ENCODE data around the gene DCTPP1. TPM values are rescaled to one million over a fixed set of nuclear protein-coding genes. Genes with fewer than 3 reads are reported as not detected.

Gene DCTPP1

GRCh38 chr16:30374538-30374937 lies 55.3 kb downstream of the DCTPP1 start, which contains the start of gene MYL11:
Gene MYL11, plus strand, starts transcription at chr16:30374802. Its CDS starts 56 bp downstream, at chr16:30374858.
- Histone ChIP-seq H3K9me3 (ENCODE audit: control insufficient read depth, low read length) (no peaks in the 10 kb centered on the region), H3K27ac (ENCODE audit: low read length, poor library complexity, severe bottlenecking) (no peak within 1 kb of the TSS), H2AK5ac (ENCODE audit: low read length, severe bottlenecking) (no peak within 1 kb of the TSS), H2BK120ac (ENCODE audit: low read depth, low read length) (no peak within 1 kb of the TSS), H3K23ac (ENCODE audit: low read length in 2 of 2) (no peak within 1 kb of the TSS), H3K4me1 (ENCODE audit: control insufficient read depth, insufficient read depth, low read depth, low read length) (peaks cover 14% of the 10 kb centered on the region), H2BK15ac (ENCODE audit: low read depth, poor library complexity, severe bottlenecking) (peak within 1 kb of the TSS; percentile 86), H3K36me3 (ENCODE audit: control insufficient read depth in 1 of 2, insufficient read depth in 2 of 2, low read depth in 1 of 2, low read length in 2 of 2) (no peaks in the 10 kb centered on the region), H2BK12ac (ENCODE audit: low read length in 2 of 2) (no peak within 1 kb of the TSS), H3K14ac (ENCODE audit: low read length in 2 of 2) (no peak within 1 kb of the TSS), H3K79me1 (replicated peaks; ENCODE audit: low read length, poor library complexity, severe bottlenecking) (peaks cover 6% of the 10 kb centered on the region), H3K4ac (ENCODE audit: low read depth in 1 of 2, low read length in 2 of 2) (no peak within 1 kb of the TSS), H3K4me2 (ENCODE audit: low read length, poor library complexity, severe bottlenecking) (no peak within 1 kb of the TSS), H2AFZ (ENCODE audit: low read depth, low read length) (no peak within 1 kb of the TSS), H2BK5ac (ENCODE audit: low read depth, low read length, poor library complexity, severe bottlenecking) (no peak within 1 kb of the TSS), H3K9ac (ENCODE audit: low read length) (no peak within 1 kb of the TSS), H4K91ac (ENCODE audit: low read length) (no peak within 1 kb of the TSS), H3K4me3 (ENCODE audit: insufficient read depth in 1 of 2, low read depth in 1 of 2, low read length in 2 of 2) (no peak within 1 kb of the TSS), H4K8ac (ENCODE audit: low read length) (peak within 1 kb of the TSS; percentile 32), H3K18ac (ENCODE audit: low read depth in 1 of 2, low read length in 2 of 2) (no peak within 1 kb of the TSS), H3K27me3 (ENCODE audit: control insufficient read depth in 1 of 2, insufficient read depth in 1 of 2, low read length in 2 of 2) (no peaks in the 10 kb centered on the region)
- no peak for DNase-seq
- WGBS = 93% methylated on average over 6 of the region's 6 CpGs

Small RNA genes lying within 50 kb of the gene (small RNA-seq; reads per million reads assigned to genes)
- gene RF00019 (ENCODE audit: low read depth) = not detected
- gene RF00406 (ENCODE audit: low read depth) = not detected

All from mesenchymal stem cell (in vitro differentiated cells and primary cell).